Kidney epithelial cell (primary cell): ENCODE results near the gene ARHGEF26. TPM values are rescaled to one million over a fixed set of nuclear protein-coding genes. Genes with fewer than 3 reads are reported as not detected.

Experiments
- DNase-seq: peaks from one replicate; pipeline ENCODE4 v3.0.0-alpha.2; 2010; ENCODE audit warnings: low read depth
- H3K27me3 ChIP-seq: 2 replicates; pipeline ENCODE4 v1.6.0; 2011; ENCODE audit warnings: low read length; ENCODE audit not compliant: control insufficient read depth, insufficient read depth
- H3K36me3 ChIP-seq: 2 replicates; pipeline ENCODE4 v1.5.1; 2011; ENCODE audit warnings: low read length; ENCODE audit not compliant: control insufficient read depth, insufficient read depth
- H3K4me3 ChIP-seq: 2 replicates; pipeline ENCODE4 v1.5.1; 2011; ENCODE audit warnings: low read depth, mild to moderate bottlenecking, control low read depth, low read length
- total RNA-seq: library from RNA; depleted of rRNA; stranded (reverse); fragments of >200 nt; gene quantifications from 2 replicates; pipeline ENCODE4 v1.2.3, GENCODE V29; 2015
- TF ChIP-seq, protein P1 (sequence below): IDR thresholded peaks from 2 replicates; pipeline ENCODE4 v1.5.1; 2011; ENCODE audit warnings: mild to moderate bottlenecking, moderate library complexity, low read length, control low read depth, inconsistent platforms; ENCODE audit not compliant: insufficient read depth, poor library complexity, severe bottlenecking

The ARHGEF26 gene
- 1.4 and 2.5 TPM in 2 replicates for total RNA-seq

DNA sequence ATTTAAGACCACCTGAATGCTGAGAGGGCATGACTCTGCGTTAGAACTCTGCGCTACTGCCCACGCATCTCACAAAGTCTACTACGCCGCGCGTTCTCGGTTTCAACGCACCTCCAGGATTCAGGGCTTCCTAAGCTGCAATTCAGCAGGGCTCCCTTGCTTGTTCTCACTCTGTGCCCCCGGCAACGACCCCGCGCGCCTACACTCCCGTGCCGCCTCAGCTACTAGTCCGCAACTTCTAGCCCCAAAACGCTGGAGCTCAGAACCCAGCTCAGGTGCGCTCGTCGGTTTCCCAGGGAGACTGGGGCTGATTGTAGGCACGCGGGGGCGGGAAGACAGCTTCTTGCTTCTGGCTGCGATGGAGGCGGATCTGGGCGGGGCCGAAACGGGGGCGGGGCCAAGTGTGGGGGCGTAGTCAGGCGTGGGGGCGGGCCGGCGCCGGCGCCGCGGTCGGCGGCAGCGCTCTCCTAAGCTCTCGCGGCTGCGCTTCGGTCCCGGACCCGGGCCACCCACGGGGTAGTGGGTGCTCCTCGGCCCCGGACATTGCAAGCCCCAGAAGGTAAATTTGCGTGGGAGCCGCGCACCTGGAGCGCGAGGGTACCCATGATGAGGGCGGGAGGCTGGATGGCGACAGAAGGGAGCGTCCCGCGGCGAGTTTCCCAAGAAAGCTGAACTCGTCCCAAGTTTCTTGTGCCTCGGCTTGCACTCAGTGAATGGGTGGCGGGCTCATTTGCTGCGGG is at the start of gene ARHGEF26:
TSS of gene ARHGEF26 (plus strand) at position 430 of the 740 bp plus-strand sequence. CDS start 603 bp downstream, outside the sequence.
- Histone ChIP-seq H3K4me3 (peak within 1 kb of the TSS; percentile 74), H3K36me3 (no peaks in the 10 kb centered on the region), H3K27me3 (no peaks in the 10 kb centered on the region)
- TF ChIP-seq, protein P1, sequence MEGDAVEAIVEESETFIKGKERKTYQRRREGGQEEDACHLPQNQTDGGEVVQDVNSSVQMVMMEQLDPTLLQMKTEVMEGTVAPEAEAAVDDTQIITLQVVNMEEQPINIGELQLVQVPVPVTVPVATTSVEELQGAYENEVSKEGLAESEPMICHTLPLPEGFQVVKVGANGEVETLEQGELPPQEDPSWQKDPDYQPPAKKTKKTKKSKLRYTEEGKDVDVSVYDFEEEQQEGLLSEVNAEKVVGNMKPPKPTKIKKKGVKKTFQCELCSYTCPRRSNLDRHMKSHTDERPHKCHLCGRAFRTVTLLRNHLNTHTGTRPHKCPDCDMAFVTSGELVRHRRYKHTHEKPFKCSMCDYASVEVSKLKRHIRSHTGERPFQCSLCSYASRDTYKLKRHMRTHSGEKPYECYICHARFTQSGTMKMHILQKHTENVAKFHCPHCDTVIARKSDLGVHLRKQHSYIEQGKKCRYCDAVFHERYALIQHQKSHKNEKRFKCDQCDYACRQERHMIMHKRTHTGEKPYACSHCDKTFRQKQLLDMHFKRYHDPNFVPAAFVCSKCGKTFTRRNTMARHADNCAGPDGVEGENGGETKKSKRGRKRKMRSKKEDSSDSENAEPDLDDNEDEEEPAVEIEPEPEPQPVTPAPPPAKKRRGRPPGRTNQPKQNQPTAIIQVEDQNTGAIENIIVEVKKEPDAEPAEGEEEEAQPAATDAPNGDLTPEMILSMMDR = no peak
- DNase-seq = peak; percentile 12

DNA sequence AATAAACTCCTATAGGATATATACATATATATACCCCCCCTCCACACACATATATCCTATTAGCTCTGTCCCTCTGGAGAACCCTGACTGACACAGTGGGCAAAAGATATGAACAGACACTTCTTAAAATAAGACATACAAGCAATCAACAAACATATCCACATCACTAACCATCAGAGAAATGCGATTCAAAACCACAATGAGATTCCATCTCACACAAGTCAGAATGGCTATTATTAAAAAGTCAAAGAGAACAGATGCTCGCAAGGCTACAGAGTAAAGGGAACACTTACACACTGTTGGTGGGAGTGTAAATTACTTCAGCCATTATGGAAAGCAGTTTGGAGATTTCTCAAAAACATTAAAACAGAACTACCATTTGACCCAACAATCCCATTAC is 46.2 kb upstream of the ARHGEF26 start:
- H3K27me3 ChIP-seq = no peaks in the 10 kb centered on the region
- DNase-seq = no peak
- H3K4me3 ChIP-seq = no peak overlapping the region
- TF ChIP-seq, protein P1 = no peak
- H3K36me3 ChIP-seq = no peaks in the 10 kb centered on the region

- H3K27me3 ChIP-seq = no peaks in the 10 kb centered on the region
- TF ChIP-seq, protein P1 = no peak
- no peaks in the 10 kb centered on the region for H3K36me3 ChIP-seq
- H3K4me3 ChIP-seq = no peak overlapping the region
- DNase-seq = no peak
Measured at GRCh38 chr3:154078672-154079071, 42.5 kb upstream of the ARHGEF26 start.

DNA sequence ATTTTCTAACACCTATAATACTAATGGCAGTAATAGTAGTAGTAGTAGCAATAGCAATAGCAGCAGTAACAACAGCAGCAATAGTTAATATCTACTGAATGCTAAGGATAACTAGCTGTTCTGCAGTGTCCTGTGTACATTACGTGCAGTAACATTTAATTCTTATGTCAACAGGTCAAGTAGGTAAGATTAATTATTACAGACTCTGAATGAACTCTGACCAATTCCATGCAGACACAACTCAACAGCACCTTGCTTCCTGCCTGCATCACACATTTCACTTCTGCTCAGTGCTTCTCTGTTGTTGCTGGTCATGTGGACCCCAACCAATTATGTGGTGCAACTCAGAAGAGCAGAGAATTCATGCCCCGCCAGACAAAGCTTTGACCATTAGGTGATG is 39.9 kb upstream of the ARHGEF26 start:
- Histone ChIP-seq H3K27me3 (no peaks in the 10 kb centered on the region), H3K36me3 (no peaks in the 10 kb centered on the region), H3K4me3 (no peak overlapping the region)
- no peak for DNase-seq
- TF ChIP-seq, protein P1 = no peak

DNA sequence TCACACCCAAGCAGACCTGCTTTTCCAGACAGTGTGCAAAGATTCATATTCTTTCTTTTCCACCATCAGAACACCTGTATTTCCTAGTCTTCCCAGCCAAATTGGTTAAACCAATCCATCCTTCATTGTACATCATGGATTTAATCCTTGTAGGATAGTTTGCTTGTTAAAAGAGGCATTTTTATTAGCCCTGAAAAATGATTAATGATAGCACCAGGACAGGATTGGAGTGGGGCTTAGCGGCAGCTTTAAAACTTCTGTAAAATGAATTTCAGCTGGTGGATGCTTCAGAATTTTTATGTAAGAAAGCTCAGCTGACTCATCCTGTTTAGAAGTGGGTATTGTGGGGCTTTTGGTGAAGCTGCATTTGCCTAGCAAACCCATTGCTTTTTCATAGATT is 36.1 kb upstream of the ARHGEF26 start:
- Histone ChIP-seq H3K4me3 (no peak overlapping the region), H3K27me3 (no peaks in the 10 kb centered on the region), H3K36me3 (no peaks in the 10 kb centered on the region)
- DNase-seq = no peak
- TF ChIP-seq, protein P1 = no peak

DNA sequence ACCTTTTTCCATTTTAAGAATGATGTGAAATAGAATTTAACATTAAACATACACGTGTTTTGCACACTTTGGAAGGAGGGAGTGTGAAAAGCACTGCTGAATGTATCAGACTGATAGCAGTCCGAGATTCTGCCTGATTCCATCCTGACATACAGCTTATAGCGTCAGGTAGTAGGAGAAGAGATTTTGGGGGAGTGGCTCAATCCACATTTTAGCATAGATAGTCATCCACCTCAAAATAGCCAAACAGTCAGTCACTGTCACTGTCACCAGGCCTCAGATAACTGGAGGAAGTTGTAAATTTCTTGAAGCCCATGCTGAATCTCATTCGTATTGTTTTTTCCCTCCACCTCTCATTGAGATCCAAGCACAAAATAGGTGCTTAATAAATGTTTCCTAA is 35.4 kb upstream of the ARHGEF26 start:
- TF ChIP-seq, protein P1 = no peak
- no peaks in the 10 kb centered on the region for H3K27me3 ChIP-seq
- no peaks in the 10 kb centered on the region for H3K36me3 ChIP-seq
- H3K4me3 ChIP-seq = no peak overlapping the region
- no peak for DNase-seq
